ENCODE measurements around the gene CLK4.
A peak's percentile ranks its signal among the peaks of the same experiment; 100 is the strongest.

CLK4 gene

GRCh38 chr5:178587763-178588611 lies 38.9 kb downstream of the CLK4 start:
- no peak for DNase-seq (ENCODE audit: low read depth in 3 of 3, low spot score in 1 of 3)

- DNase-seq (ENCODE audit: low read depth in 3 of 3, low spot score in 1 of 3): no peak
Measured at GRCh38 chr5:178586396-178586795, 40.5 kb downstream of the CLK4 start.

GRCh38 chr5:178585421-178585820 lies 41.4 kb downstream of the CLK4 start:
- peak in 1 of 3 donors; percentile 34 for DNase-seq (ENCODE audit: low read depth in 3 of 3, low spot score in 1 of 3)

GRCh38 chr5:178583279-178583678 lies 43.6 kb downstream of the CLK4 start:
- DNase-seq (ENCODE audit: low read depth in 3 of 3, low spot score in 1 of 3): no peak

GRCh38 chr5:178582291-178582690 lies 44.6 kb downstream of the CLK4 start:
- no peak for DNase-seq (ENCODE audit: low read depth in 3 of 3, low spot score in 1 of 3)

- no peak for DNase-seq (ENCODE audit: low read depth in 3 of 3, low spot score in 1 of 3)
Measured at GRCh38 chr5:178581621-178582020, 45.2 kb downstream of the CLK4 start.

- no peak for DNase-seq (ENCODE audit: low read depth in 3 of 3, low spot score in 1 of 3)
Measured at GRCh38 chr5:178580271-178580955, 46.4 kb downstream of the CLK4 start.

GRCh38 chr5:178577944-178578343 lies 48.9 kb downstream of the CLK4 start:
- DNase-seq (ENCODE audit: low read depth in 3 of 3, low spot score in 1 of 3): no peak

- no peak for DNase-seq (ENCODE audit: low read depth in 3 of 3, low spot score in 1 of 3)
Measured at GRCh38 chr5:178577376-178577839, 49.4 kb downstream of the CLK4 start.

GRCh38 chr5:178576591-178577351 lies 50.1 kb downstream of the CLK4 start:
- no peak for DNase-seq (ENCODE audit: low read depth in 3 of 3, low spot score in 1 of 3)

GRCh38 chr5:178573216-178573615 lies 53.6 kb downstream of the CLK4 start:
- no peak for DNase-seq (ENCODE audit: low read depth in 3 of 3, low spot score in 1 of 3)

GRCh38 chr5:178572617-178573016 lies 54.2 kb downstream of the CLK4 start:
- no peak for DNase-seq (ENCODE audit: low read depth in 3 of 3, low spot score in 1 of 3)

- no peak for DNase-seq (ENCODE audit: low read depth in 3 of 3, low spot score in 1 of 3)
Measured at GRCh38 chr5:178569485-178569884, 57.4 kb downstream of the CLK4 start.

GRCh38 chr5:178564811-178565550 lies 61.9 kb downstream of the CLK4 start:
- DNase-seq (ENCODE audit: low read depth in 3 of 3, low spot score in 1 of 3): no peak

- DNase-seq (ENCODE audit: low read depth in 3 of 3, low spot score in 1 of 3): no peak
Measured at GRCh38 chr5:178564397-178564796, 62.5 kb downstream of the CLK4 start.

GRCh38 chr5:178563621-178564020 lies 63.2 kb downstream of the CLK4 start:
- no peak for DNase-seq (ENCODE audit: low read depth in 3 of 3, low spot score in 1 of 3)

- no peak for DNase-seq (ENCODE audit: low read depth in 3 of 3, low spot score in 1 of 3)
Measured at GRCh38 chr5:178561746-178562264, 65.0 kb downstream of the CLK4 start.

GRCh38 chr5:178560911-178561310 lies 65.9 kb downstream of the CLK4 start:
- no peak for DNase-seq (ENCODE audit: low read depth in 3 of 3, low spot score in 1 of 3)

GRCh38 chr5:178557416-178557815 lies 69.4 kb downstream of the CLK4 start:
- no peak for DNase-seq (ENCODE audit: low read depth in 3 of 3, low spot score in 1 of 3)

- DNase-seq (ENCODE audit: low read depth in 3 of 3, low spot score in 1 of 3): no peak
Measured at GRCh38 chr5:178555771-178556211, 71.1 kb downstream of the CLK4 start.

- no peak for DNase-seq (ENCODE audit: low read depth in 3 of 3, low spot score in 1 of 3)
Measured at GRCh38 chr5:178555005-178555404, 71.8 kb downstream of the CLK4 start.
